Lower lobe of right lung (tissue), 2 donors: Measurements from ENCODE around the gene SOAT2. TPM values are rescaled to one million over a fixed set of nuclear protein-coding genes. Genes with fewer than 3 reads are reported as not detected.
"Not testable (repeated sequence)": the region's sequence is repeated elsewhere in the genome, so short reads cannot be mapped to it uniquely, and the experiment has no call there.

Experiments used
- ATAC-seq, 2 donors: fragments of 200-7000 bp; cut with Tn5 transposase; one replicate each; pipeline ENCODE4 v1.9.1; 2020 to 2022; ENCODE audit warnings: mild to moderate bottlenecking in 2 of 2, moderate library complexity in 2 of 2
- DNase-seq: peaks from one replicate; pipeline ENCODE4 v3.0.0-alpha.2; 2020
- H3K27ac ChIP-seq: fragments of 200-600 bp; one replicate; pipeline ENCODE4 v1.8.0; 2022
- H3K27me3 ChIP-seq: fragments of 200-600 bp; one replicate; pipeline ENCODE4 v1.8.0; 2022; ENCODE audit warnings: low read depth
- H3K36me3 ChIP-seq: fragments of 200-600 bp; one replicate; pipeline ENCODE4 v1.8.0; 2022; ENCODE audit warnings: mild to moderate bottlenecking
- H3K4me1 ChIP-seq: fragments of 200-600 bp; one replicate; pipeline ENCODE4 v1.8.0; 2022
- H3K4me3 ChIP-seq: fragments of 200-600 bp; one replicate; pipeline ENCODE4 v1.8.0; 2022; ENCODE audit warnings: mild to moderate bottlenecking
- H3K9me3 ChIP-seq: fragments of 200-600 bp; one replicate; pipeline ENCODE4 v1.8.0; 2022
- intact Hi-C: fragments of 100-400 bp; cut with DNase I; formaldehyde crosslinking; loops from one replicate; pipeline ENCODE4 v1.11.0; 2022
- total RNA-seq: library from RNA; stranded (reverse); fragmentation: NEBNext Ultra II Directional; extraction: Animal tissue kit (Norgen Biotek cat#: 25700); gene quantifications from one replicate; pipeline ENCODE4 v1.2.1, GENCODE V29; 2021
- TF ChIP-seq, protein P1 (sequence below): fragments of 200-600 bp; IDR thresholded peaks from one replicate; pipeline ENCODE4 v1.8.0; 2022; ENCODE audit warnings: antibody characterized with exemption, mild to moderate bottlenecking
- donor health status: DM: no; HTN: yes; CAD: no; lungs with severe emphysema.

The SOAT2 gene
- total RNA-seq, 1 donor from 2014 or later: not detected

DNA sequence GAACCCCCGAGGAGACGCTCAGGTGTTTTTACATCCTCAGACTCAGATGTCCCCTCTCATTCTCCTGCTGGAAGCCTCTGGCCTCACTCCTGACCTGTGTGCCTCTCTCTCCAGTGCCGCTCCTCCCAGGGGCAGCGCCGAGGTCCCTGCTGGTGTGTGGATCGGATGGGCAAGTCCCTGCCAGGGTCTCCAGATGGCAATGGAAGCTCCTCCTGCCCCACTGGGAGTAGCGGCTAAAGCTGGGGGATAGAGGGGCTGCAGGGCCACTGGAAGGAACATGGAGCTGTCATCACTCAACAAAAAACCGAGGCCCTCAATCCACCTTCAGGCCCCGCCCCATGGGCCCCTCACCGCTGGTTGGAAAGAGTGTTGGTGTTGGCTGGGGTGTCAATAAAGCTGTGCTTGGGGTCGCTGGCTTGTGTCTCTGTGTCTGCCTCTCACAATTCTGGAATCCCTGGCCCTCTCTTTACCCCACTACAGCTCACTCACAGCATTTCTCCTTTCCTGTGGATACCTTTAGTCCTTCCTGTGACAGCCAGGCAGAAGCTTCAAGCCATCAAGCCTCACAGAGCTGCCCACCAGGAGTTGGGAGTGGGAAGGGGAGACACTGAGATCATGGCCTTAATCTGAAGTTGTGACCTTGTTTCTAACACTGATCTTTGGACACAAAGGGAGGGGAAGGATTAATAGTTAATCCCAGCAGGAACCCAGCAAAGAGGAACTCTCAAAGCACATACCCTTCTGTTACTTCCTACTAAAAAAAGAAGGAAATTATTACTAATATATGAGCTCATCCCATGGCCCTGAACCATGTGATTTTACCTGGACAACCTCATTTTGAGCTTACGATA, 1.1 kb upstream of the SOAT2 start:
- Histone ChIP-seq H3K27ac (no peak overlapping the region), H3K4me1 (peaks cover 37% of the 10 kb centered on the region), H3K9me3 (no peaks in the 10 kb centered on the region), H3K4me3 (no peak overlapping the region), H3K36me3 (no peaks in the 10 kb centered on the region), H3K27me3 (no peaks in the 10 kb centered on the region)
- ATAC-seq (no peak), DNase-seq (no peak)
- TF ChIP-seq, protein P1, sequence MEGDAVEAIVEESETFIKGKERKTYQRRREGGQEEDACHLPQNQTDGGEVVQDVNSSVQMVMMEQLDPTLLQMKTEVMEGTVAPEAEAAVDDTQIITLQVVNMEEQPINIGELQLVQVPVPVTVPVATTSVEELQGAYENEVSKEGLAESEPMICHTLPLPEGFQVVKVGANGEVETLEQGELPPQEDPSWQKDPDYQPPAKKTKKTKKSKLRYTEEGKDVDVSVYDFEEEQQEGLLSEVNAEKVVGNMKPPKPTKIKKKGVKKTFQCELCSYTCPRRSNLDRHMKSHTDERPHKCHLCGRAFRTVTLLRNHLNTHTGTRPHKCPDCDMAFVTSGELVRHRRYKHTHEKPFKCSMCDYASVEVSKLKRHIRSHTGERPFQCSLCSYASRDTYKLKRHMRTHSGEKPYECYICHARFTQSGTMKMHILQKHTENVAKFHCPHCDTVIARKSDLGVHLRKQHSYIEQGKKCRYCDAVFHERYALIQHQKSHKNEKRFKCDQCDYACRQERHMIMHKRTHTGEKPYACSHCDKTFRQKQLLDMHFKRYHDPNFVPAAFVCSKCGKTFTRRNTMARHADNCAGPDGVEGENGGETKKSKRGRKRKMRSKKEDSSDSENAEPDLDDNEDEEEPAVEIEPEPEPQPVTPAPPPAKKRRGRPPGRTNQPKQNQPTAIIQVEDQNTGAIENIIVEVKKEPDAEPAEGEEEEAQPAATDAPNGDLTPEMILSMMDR: no peak
- intact Hi-C loops: no loop called here

DNA sequence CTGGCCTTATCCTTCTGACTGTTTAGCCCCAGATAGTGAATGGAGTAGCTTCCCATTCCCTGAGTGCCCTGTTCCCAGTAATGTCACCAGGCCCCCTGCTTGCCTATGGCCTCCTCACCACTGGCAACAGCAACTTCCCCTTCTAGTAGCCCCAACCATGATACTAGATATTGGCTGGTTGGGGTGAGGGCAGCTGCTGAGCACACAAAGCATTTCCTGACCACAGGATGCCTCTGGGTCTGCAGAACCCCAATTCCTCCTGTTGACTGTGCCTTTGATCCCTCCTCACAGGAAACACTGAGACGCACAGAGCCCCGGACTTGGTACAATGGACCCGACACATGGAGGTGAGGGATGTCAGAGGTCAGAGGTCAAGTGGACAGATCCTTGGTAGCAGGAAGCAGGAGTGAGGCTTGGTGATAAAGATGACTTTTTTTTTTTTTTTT, 597 bp downstream of the SOAT2 start:
- Histone ChIP-seq H3K9me3 (no peaks in the 10 kb centered on the region), H3K4me1 (peaks cover 26% of the 10 kb centered on the region), H3K27me3 (no peaks in the 10 kb centered on the region), H3K27ac (no peak overlapping the region), H3K4me3 (no peak overlapping the region), H3K36me3 (no peaks in the 10 kb centered on the region)
- intact Hi-C loops: no loop called here
- peak in 1 of 2 donors; percentile 16 for ATAC-seq
- TF ChIP-seq, protein P1: no peak
- no peak for DNase-seq

DNA sequence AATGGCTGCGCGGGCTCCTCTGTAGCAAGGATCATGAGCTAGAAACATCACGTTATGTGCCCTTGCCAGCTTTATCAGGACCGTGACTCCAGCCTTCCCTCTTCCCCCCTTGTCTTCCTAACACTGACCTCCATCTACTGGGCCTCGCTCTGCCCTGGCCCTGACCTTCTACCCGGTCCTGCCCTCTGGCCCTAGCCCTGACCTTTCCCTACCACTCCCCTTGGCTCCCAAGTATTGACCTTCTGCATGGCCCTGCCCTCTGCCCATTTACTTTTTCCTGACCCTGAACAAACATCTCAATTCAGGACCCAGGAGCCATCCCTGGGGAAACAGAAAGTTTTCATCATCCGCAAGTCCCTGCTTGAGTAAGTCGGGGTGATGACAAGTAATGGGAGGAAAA, 2.0 kb downstream of the SOAT2 start:
- no peaks in the 10 kb centered on the region for H3K27me3 ChIP-seq
- no peaks in the 10 kb centered on the region for H3K9me3 ChIP-seq
- H3K36me3 ChIP-seq: no peaks in the 10 kb centered on the region
- no peak overlapping the region for H3K27ac ChIP-seq
- TF ChIP-seq, protein P1: no peak
- intact Hi-C loops: no loop called here
- DNase-seq: no peak
- peaks cover 20% of the 10 kb centered on the region for H3K4me1 ChIP-seq
- no peak for ATAC-seq
- H3K4me3 ChIP-seq: no peak overlapping the region

DNA sequence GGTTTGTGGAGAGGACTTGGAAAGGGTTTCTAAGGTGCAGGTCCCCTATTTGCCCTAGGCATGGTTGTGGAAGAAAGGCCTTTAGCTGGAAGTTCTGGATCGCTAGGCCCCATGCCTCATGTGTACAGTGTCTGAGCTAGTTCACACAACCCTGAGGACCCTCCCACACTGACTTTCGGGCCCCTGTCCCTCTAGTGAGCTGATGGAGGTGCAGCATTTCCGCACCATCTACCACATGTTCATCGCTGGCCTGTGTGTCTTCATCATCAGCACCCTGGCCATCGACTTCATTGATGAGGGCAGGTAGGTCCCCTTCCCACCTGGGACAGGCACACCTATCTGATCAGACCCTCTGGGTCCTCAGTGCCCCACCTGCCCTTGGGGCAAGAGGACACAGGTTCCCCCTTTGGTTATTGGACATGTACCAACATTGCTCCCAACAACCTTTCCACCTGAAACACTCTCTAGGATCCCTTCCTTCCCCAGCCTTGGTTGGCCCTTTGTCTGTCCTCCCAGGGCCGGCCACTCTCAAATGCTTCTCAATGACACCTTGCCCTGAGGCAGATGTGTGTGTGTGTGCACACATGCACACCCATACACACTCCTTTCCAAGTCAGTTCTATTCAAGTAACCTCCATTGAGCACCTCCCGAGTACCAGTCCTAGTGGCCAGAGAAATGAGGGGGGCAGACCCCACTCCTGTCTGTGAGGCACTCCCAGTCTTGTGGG, 2.6 kb downstream of the SOAT2 start:
- ATAC-seq: no peak
- Histone ChIP-seq H3K4me1 (peaks cover 20% of the 10 kb centered on the region), H3K9me3 (no peaks in the 10 kb centered on the region), H3K27ac (no peak overlapping the region), H3K27me3 (no peaks in the 10 kb centered on the region), H3K4me3 (no peak overlapping the region), H3K36me3 (no peaks in the 10 kb centered on the region)
- intact Hi-C loops: no loop called here
- DNase-seq: no peak
- TF ChIP-seq, protein P1: no peak

DNA sequence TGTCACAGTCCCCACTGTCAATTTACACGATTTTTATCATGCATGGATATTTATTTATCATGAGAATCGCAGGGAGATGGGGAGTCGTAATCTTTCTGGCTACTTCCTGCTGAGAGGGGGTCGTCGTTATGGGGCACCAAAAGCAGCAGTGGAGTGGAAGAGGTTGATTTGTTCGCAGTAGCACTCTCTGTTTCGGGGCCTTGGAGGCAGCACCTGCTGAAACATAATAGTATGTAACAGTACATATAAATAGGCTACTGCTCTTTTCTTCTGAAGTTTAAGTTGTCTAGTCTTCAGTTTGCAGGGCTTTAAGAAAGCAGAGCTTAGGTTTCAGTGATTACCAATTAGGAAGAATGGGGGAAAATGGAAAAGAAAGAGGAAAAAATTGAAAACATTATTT, 3.8 kb downstream of the SOAT2 start:
- TF ChIP-seq, protein P1: no peak
- DNase-seq (no peak), ATAC-seq (no peak)
- Histone ChIP-seq H3K4me1 (peaks cover 20% of the 10 kb centered on the region), H3K27me3 (no peaks in the 10 kb centered on the region), H3K27ac (no peak overlapping the region), H3K9me3 (no peaks in the 10 kb centered on the region), H3K4me3 (no peak overlapping the region), H3K36me3 (no peaks in the 10 kb centered on the region)
- intact Hi-C loops: no loop called here

DNA sequence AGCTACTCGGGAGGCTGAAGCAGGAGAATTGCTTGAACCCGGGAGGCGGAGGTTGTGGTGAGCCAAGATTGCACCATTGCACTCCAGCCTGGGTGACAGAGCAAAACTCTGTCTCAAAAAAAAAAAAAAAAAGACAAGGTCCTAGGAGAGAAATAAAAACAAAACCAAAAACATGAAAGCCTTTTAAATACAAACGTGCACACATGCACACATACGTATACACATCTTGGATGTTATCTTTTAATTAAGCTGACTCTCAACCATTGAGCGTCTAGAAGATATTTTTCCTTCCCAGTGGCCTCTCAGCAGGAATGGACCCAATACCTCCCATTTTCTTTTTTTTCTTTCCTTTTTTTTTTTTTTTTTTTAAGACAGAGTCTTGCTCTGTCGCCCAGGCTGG, 9.1 kb downstream of the SOAT2 start:
- intact Hi-C loops: not testable (repeated sequence)

More for the DNA sequence above, 9.1 kb downstream of the SOAT2 start:
- ATAC-seq, H3K4me3 ChIP-seq, H3K27ac ChIP-seq, DNase-seq, H3K36me3 ChIP-seq, H3K27me3 ChIP-seq, H3K4me1 ChIP-seq, H3K9me3 ChIP-seq: not testable (repeated sequence)
